WTC11 (cell line): Measurements from ENCODE around the gene KIF6. TPM values are rescaled to one million over a fixed set of nuclear protein-coding genes. Genes with fewer than 3 reads are reported as not detected.

Source experiments
- ATAC-seq: fragments of 200-7000 bp; cut with Tn5 transposase; 2 replicates; pipeline ENCODE4 v1.10.0; 2021; ENCODE audit warnings: mild to moderate bottlenecking, moderate library complexity
- CTCF ChIA-PET: fragments of 300-600 bp; sonication (Branson Sonifier 250); formaldehyde crosslinking; loops from one replicate; lab custom pipeline; 2021; ENCODE audit warnings: antibody characterized with exemption; lab: Charles Lee
- POLR2A ChIA-PET: fragments of 350-600 bp; sonication (Branson Sonifier 250); formaldehyde crosslinking; loops from one replicate; lab custom pipeline; 2021; ENCODE audit warnings: antibody characterized with exemption; lab: Charles Lee
- DNase-seq: peaks from one replicate; pipeline ENCODE4 v3.0.0; 2021; ENCODE audit warnings: low spot score
- H3K27ac Mint-ChIP-seq: 2 replicates; pipeline ENCODE4 v1.8.0; 2021; ENCODE audit warnings: mixed read lengths
- H3K27me3 Mint-ChIP-seq: 2 replicates; pipeline ENCODE4 v1.8.0; 2021; ENCODE audit warnings: low read depth, mild to moderate bottlenecking, moderate library complexity, mixed read lengths
- H3K36me3 Mint-ChIP-seq: 2 replicates; pipeline ENCODE4 v1.8.0; 2021; ENCODE audit warnings: mixed read lengths
- H3K4me1 Mint-ChIP-seq: 2 replicates; pipeline ENCODE4 v1.8.0; 2022; ENCODE audit warnings: mixed read lengths
- H3K4me3 Mint-ChIP-seq: 2 replicates; pipeline ENCODE4 v1.8.0; 2021; ENCODE audit warnings: mild to moderate bottlenecking, moderate library complexity, mixed read lengths
- H3K9me3 Mint-ChIP-seq: 2 replicates; pipeline ENCODE4 v1.8.0; 2021; ENCODE audit warnings: mixed read lengths
- CREB1 ChIP-seq: sonication (generic); formaldehyde crosslinking; IDR thresholded peaks from 2 replicates; pipeline ENCODE4 v1.8.0; 2023; ENCODE audit warnings: mild to moderate bottlenecking, missing genetic modification reagents
- CREM ChIP-seq: sonication (generic); formaldehyde crosslinking; IDR thresholded peaks from 2 replicates; pipeline ENCODE4 v1.8.1; 2022; ENCODE audit warnings: mild to moderate bottlenecking, missing genetic modification reagents, moderate library complexity
- CTCF ChIP-seq: fragments of 200-600 bp; IDR thresholded peaks from 2 replicates; pipeline ENCODE4 v1.8.0; 2022; ENCODE audit warnings: antibody characterized with exemption
- E2F1 ChIP-seq: sonication (generic); formaldehyde crosslinking; IDR thresholded peaks from 2 replicates; pipeline ENCODE4 v1.8.0; 2022; ENCODE audit warnings: mild to moderate bottlenecking, missing genetic modification reagents
- FOXK1 ChIP-seq: sonication (generic); formaldehyde crosslinking; IDR thresholded peaks from 2 replicates; pipeline ENCODE4 v1.8.0; 2022; ENCODE audit warnings: mild to moderate bottlenecking, moderate library complexity, missing genetic modification reagents
- IRF2 ChIP-seq: sonication (generic); formaldehyde crosslinking; IDR thresholded peaks from 2 replicates; pipeline ENCODE4 v1.8.0; 2022; ENCODE audit warnings: low read depth, missing genetic modification reagents, borderline replicate concordance
- JAZF1 ChIP-seq: fragments of 250-450 bp; sonication (Bioruptor Pico); IDR thresholded peaks from 2 replicates; pipeline ENCODE4 v1.9.0; 2021; ENCODE audit warnings: moderate library complexity, mild to moderate bottlenecking, inconsistent platforms
- JUN ChIP-seq: sonication (generic); formaldehyde crosslinking; IDR thresholded peaks from 2 replicates; pipeline ENCODE4 v1.8.0; 2023; ENCODE audit warnings: mild to moderate bottlenecking, missing genetic modification reagents
- NR2C2 ChIP-seq: sonication (generic); formaldehyde crosslinking; IDR thresholded peaks from 2 replicates; pipeline ENCODE4 v1.8.0; 2022; ENCODE audit warnings: mild to moderate bottlenecking, missing genetic modification reagents
- SP1 ChIP-seq: sonication (generic); formaldehyde crosslinking; conservative IDR thresholded peaks from 2 replicates; pipeline ENCODE4 v1.8.1; 2022; ENCODE audit warnings: missing genetic modification reagents
- ZNF317 ChIP-seq: sonication (generic); formaldehyde crosslinking; IDR thresholded peaks from 2 replicates; pipeline ENCODE4 v1.8.1; 2023; ENCODE audit warnings: low read depth, mild to moderate bottlenecking, moderate library complexity, missing genetic modification reagents, borderline replicate concordance
- total RNA-seq: library from RNA; stranded (reverse); gene quantifications from 3 replicates; pipeline ENCODE4 v1.2.3, GENCODE V29; 2021
- TF ChIP-seq, protein P1 (sequence below): sonication (generic); formaldehyde crosslinking; IDR thresholded peaks from 2 replicates; pipeline ENCODE4 v1.8.1; 2022; ENCODE audit warnings: low read depth, mild to moderate bottlenecking, moderate library complexity, missing genetic modification reagents, borderline replicate concordance
- TF ChIP-seq, protein P2 (sequence below): sonication (generic); formaldehyde crosslinking; IDR thresholded peaks from 2 replicates; pipeline ENCODE4 v1.8.0; 2022; ENCODE audit warnings: mild to moderate bottlenecking, missing genetic modification reagents
- TF ChIP-seq, protein P3 (sequence below): sonication (generic); formaldehyde crosslinking; conservative IDR thresholded peaks from 2 replicates; pipeline ENCODE4 v1.8.1; 2023; ENCODE audit warnings: mild to moderate bottlenecking, low read depth, missing genetic modification reagents, moderate library complexity

Gene KIF6
- total RNA-seq, 1 experiment from 2014 or later: 0.57 TPM

- H3K27ac Mint-ChIP-seq: no peak overlapping the region
- no peak overlapping the region for H3K4me3 Mint-ChIP-seq
- no peak for TF ChIP-seq CREB1 (CRISPR knock-in tag)
- TF ChIP-seq, protein P1, sequence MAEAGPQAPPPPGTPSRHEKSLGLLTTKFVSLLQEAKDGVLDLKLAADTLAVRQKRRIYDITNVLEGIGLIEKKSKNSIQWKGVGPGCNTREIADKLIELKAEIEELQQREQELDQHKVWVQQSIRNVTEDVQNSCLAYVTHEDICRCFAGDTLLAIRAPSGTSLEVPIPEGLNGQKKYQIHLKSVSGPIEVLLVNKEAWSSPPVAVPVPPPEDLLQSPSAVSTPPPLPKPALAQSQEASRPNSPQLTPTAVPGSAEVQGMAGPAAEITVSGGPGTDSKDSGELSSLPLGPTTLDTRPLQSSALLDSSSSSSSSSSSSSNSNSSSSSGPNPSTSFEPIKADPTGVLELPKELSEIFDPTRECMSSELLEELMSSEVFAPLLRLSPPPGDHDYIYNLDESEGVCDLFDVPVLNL (CRISPR knock-in tag): no peak
- ChIA-PET POLR2A (no interaction called here), CTCF (no interaction called here)
- no peaks in the 10 kb centered on the region for H3K36me3 Mint-ChIP-seq
- no peak for DNase-seq
- no peaks in the 10 kb centered on the region for H3K9me3 Mint-ChIP-seq
- H3K4me1 Mint-ChIP-seq: peaks cover 10% of the 10 kb centered on the region
- ATAC-seq: no peak
- no peaks in the 10 kb centered on the region; the same call in 1 of the 2 replicates for H3K27me3 Mint-ChIP-seq
These were observed 303.0 kb downstream of the KIF6 start for GRCh38 chr6:39422238-39422637.

DNA sequence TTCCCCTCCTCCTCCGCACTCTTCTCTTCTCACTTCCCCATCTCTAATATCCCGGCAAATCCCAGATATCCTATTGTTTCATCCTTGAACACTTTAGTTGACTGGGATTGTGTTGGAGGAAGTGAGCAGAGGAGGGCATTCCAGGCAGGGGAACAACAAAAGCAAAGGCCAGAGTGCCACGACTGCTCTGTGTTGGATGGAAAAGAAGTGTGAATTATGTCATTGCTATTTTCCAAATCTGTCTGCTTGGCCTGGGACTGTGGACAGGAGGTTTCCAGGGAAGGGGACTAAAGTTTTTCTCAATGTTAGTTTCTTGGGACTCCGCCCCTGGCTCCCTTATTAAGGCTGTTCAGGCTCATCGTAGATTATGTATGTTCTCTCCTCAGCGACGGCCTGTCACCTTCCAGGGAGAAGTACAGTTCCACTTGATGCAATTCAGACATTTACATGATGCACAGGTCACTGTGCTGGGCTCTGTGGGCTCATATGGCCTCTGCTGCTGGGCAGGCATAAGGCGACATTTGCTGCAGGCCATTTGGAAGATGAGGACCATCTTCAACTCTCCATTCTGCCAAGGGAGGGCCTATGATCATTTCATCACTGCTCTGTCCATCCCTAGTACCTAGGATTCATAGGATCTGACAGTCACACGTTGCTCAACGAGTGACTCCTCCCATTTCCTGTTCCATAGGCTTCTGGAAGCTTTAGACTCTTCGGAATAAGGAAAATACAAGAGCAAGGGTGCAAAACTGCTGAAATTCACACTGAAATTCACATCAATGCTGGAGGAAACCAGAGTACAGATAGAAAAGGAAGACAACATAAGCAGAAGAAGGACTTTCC is 303.6 kb downstream of the KIF6 start:
- Mint-ChIP-seq H3K36me3 (no peaks in the 10 kb centered on the region), H3K4me1 (peaks cover 16% of the 10 kb centered on the region), H3K4me3 (no peak overlapping the region), H3K27ac (no peak overlapping the region), H3K27me3 (no peaks in the 10 kb centered on the region; the same call in 1 of the 2 replicates), H3K9me3 (no peaks in the 10 kb centered on the region)
- TF ChIP-seq JAZF1 (no peak), CTCF (no peak), SP1 (CRISPR knock-in tag) (no peak), NR2C2 (CRISPR knock-in tag) (no peak), E2F1 (no peak), JUN (no peak), ZNF317 (CRISPR knock-in tag) (no peak), CREM (CRISPR knock-in tag) (no peak), IRF2 (CRISPR knock-in tag) (no peak), FOXK1 (no peak)
- TF ChIP-seq, protein P2, sequence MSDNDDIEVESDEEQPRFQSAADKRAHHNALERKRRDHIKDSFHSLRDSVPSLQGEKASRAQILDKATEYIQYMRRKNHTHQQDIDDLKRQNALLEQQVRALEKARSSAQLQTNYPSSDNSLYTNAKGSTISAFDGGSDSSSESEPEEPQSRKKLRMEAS (CRISPR knock-in tag): no peak
- TF ChIP-seq, protein P3, sequence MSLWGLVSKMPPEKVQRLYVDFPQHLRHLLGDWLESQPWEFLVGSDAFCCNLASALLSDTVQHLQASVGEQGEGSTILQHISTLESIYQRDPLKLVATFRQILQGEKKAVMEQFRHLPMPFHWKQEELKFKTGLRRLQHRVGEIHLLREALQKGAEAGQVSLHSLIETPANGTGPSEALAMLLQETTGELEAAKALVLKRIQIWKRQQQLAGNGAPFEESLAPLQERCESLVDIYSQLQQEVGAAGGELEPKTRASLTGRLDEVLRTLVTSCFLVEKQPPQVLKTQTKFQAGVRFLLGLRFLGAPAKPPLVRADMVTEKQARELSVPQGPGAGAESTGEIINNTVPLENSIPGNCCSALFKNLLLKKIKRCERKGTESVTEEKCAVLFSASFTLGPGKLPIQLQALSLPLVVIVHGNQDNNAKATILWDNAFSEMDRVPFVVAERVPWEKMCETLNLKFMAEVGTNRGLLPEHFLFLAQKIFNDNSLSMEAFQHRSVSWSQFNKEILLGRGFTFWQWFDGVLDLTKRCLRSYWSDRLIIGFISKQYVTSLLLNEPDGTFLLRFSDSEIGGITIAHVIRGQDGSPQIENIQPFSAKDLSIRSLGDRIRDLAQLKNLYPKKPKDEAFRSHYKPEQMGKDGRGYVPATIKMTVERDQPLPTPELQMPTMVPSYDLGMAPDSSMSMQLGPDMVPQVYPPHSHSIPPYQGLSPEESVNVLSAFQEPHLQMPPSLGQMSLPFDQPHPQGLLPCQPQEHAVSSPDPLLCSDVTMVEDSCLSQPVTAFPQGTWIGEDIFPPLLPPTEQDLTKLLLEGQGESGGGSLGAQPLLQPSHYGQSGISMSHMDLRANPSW (CRISPR knock-in tag): no peak
- CTCF ChIA-PET: no interaction called here
- POLR2A ChIA-PET: no interaction called here
- DNase-seq (no peak), ATAC-seq (no peak)
